ENCODE measurements around the gene TMEM171. TPM values are rescaled to one million over a fixed set of nuclear protein-coding genes. Genes with fewer than 3 reads are reported as not detected.

Gene TMEM171
- total and polyA plus RNA-seq, 2 of the 8 experiments (the other 6 are each of a cell fraction or from before 2014, with no cell fraction given), result 1.0 to 2.2 TPM

- Histone ChIP-seq H4K8ac (ENCODE audit: extremely low read depth, insufficient read depth, low read length) (no peak overlapping the region), H2BK120ac (replicated peaks; ENCODE audit: low read depth, low read length) (no peak overlapping the region), H3K4ac (replicated peaks; ENCODE audit: insufficient read length, low read depth, low read length) (no peak overlapping the region), H2BK20ac (ENCODE audit: low read length) (no peak overlapping the region), H3K56ac (replicated peaks; ENCODE audit: insufficient read length, low read depth, low read length) (no peak overlapping the region), H3K27me3 (replicated peaks in 1 of 4; ENCODE audit: control insufficient read depth in 3 of 4, extremely low read depth in 1 of 4, insufficient read depth in 3 of 4, low read length in 3 of 4) (peaks cover 0 to 8% (median 5%) of the 10 kb centered on the region in 4 experiments; a peak in 3 of 7 replicates), H3K27ac (ENCODE audit: low read depth, low read length) (no peak overlapping the region), H2AK5ac (ENCODE audit: low read depth, low read length) (no peak overlapping the region), H3K14ac (ENCODE audit: insufficient read length) (no peak overlapping the region), H3K36me3 (ENCODE audit: control insufficient read depth in 2 of 4, insufficient read depth in 4 of 4, low read length in 3 of 4) (no peaks in the 10 kb centered on the region), H2AFZ (ENCODE audit: low read length) (no peak overlapping the region), H2BK15ac (ENCODE audit: low read length) (no peak overlapping the region), H3K18ac (ENCODE audit: extremely low read depth, low read length) (no peak overlapping the region), H2BK12ac (ENCODE audit: low read depth, low read length) (no peak overlapping the region), H4K20me1 (replicated peaks in 1 of 2; ENCODE audit: control insufficient read depth in 1 of 2, insufficient read depth in 2 of 2, low read length in 2 of 2) (no peaks in the 10 kb centered on the region), H3K23ac (ENCODE audit: insufficient read length) (no peak overlapping the region), H3K4me3 (ENCODE audit: extremely low read depth in 1 of 4, insufficient read depth in 2 of 4, low read depth in 3 of 4, low read length in 4 of 4) (no peak overlapping the region), H3K79me1 (ENCODE audit: low read depth, low read length) (no peaks in the 10 kb centered on the region), H3K4me1 (replicated peaks in 1 of 4; ENCODE audit: control insufficient read depth in 3 of 4, insufficient read depth in 4 of 4, low read length in 3 of 4) (no peaks in the 10 kb centered on the region; a peak in 1 of 7 replicates), H3K79me2 (ENCODE audit: control insufficient read depth in 1 of 2, insufficient read depth in 2 of 2, low read length in 2 of 2) (no peaks in the 10 kb centered on the region), H3K9ac (replicated peaks in 1 of 4; ENCODE audit: extremely low read depth in 1 of 4, low read depth in 3 of 4, low read length in 3 of 4) (no peak overlapping the region), H3K9me3 (ENCODE audit: insufficient read depth in 2 of 2, low read depth in 1 of 2, low read length in 1 of 2) (no peaks in the 10 kb centered on the region), H3K23me2 (ENCODE audit: low read depth, low read length) (no peaks in the 10 kb centered on the region; the same call in 1 of the 2 replicates), H4K5ac (ENCODE audit: insufficient read length, low read depth, low read length) (no peak overlapping the region), H4K91ac (replicated peaks; ENCODE audit: insufficient read length, low read length) (no peak overlapping the region), H3K4me2 (ENCODE audit: insufficient read depth in 1 of 2, low read depth in 2 of 2, low read length in 2 of 2) (no peak overlapping the region), H2BK5ac (ENCODE audit: low read depth, low read length) (no peak overlapping the region)
- ChIA-PET CTCF (ENCODE audit: partially characterized antibody) (interaction anchor here (0.8 to 1.7 kb wide), 5 partner anchors 12 to 102 kb away, joined by 3 to 8 read pairs (median 3); no protein-coding TSS in a partner anchor), POLR2A (ENCODE audit: partially characterized antibody) (no interaction called here)
- no peak for DNase-seq (ENCODE audit: low read depth in 1 of 2, low spot score in 2 of 2)
- 82% methylated on average over 3 of the region's 3 CpGs; no CpG with 5 or more reads in 1 of the 2 experiments for WGBS, 2 experiments (ENCODE audit: extremely low coverage in 1 of 2, insufficient coverage in 1 of 2, insufficient read length in 1 of 2, insufficient replicate concordance in 2 of 2, low coverage in 1 of 2, low lambda C conversion rate in 2 of 2, missing lambda C conversion rate in 1 of 2)
- no peak for FAIRE-seq
- TF ChIP-seq HDAC2 (IDR thresholded peaks at IDR 0.05; ENCODE audit: borderline replicate concordance in 1 of 2, low read depth in 2 of 2, low read length in 2 of 2) (no peak), BRCA1 (IDR thresholded peaks at IDR 0.05; ENCODE audit: low read depth, low read length) (no peak)
These were observed 6.2 kb upstream of the TMEM171 start for GRCh38 chr5:73114044-73114688.
